Mucosa of stomach (tissue), 1 donor: ENCODE results near the gene NEAT1.

Source experiments
- H3K27me3 ChIP-seq: one replicate; pipeline ENCODE4 v1.7.0; 2013; ENCODE audit warnings: mild to moderate bottlenecking, low read length; ENCODE audit not compliant: control insufficient read depth, insufficient read depth
- H3K36me3 ChIP-seq: one replicate; pipeline ENCODE4 v1.7.0; 2013; ENCODE audit warnings: low read length; ENCODE audit not compliant: control insufficient read depth, insufficient read depth
- H3K4me1 ChIP-seq: one replicate; pipeline ENCODE4 v1.7.0; 2013; ENCODE audit warnings: mild to moderate bottlenecking, low read length; ENCODE audit not compliant: control insufficient read depth, insufficient read depth
- H3K4me3 ChIP-seq: one replicate; pipeline ENCODE4 v1.7.0; 2013; ENCODE audit warnings: low read length
- H3K9ac ChIP-seq: one replicate; pipeline ENCODE4 v1.7.0; 2013; ENCODE audit warnings: mild to moderate bottlenecking, low read length, moderate library complexity
- H3K9me3 ChIP-seq: one replicate; pipeline ENCODE4 v1.7.0; 2013; ENCODE audit warnings: mild to moderate bottlenecking, low read length, moderate library complexity; ENCODE audit not compliant: control insufficient read depth
- donor health status: Pancreatic carcinoma.

The NEAT1 gene

GRCh38 chr11:65422633-65423515, at the start of gene NEAT1:
TSS of gene NEAT1 (plus strand) at chr11:65422798.
- peaks cover 26% of the 10 kb centered on the region for H3K36me3 ChIP-seq
- peaks cover 46% of the 10 kb centered on the region for H3K4me1 ChIP-seq
- no peaks in the 10 kb centered on the region for H3K9me3 ChIP-seq
- peak within 1 kb of the TSS; percentile 100 for H3K9ac ChIP-seq
- H3K4me3 ChIP-seq, result peak within 1 kb of the TSS; percentile 95
- no peaks in the 10 kb centered on the region for H3K27me3 ChIP-seq

DNA sequence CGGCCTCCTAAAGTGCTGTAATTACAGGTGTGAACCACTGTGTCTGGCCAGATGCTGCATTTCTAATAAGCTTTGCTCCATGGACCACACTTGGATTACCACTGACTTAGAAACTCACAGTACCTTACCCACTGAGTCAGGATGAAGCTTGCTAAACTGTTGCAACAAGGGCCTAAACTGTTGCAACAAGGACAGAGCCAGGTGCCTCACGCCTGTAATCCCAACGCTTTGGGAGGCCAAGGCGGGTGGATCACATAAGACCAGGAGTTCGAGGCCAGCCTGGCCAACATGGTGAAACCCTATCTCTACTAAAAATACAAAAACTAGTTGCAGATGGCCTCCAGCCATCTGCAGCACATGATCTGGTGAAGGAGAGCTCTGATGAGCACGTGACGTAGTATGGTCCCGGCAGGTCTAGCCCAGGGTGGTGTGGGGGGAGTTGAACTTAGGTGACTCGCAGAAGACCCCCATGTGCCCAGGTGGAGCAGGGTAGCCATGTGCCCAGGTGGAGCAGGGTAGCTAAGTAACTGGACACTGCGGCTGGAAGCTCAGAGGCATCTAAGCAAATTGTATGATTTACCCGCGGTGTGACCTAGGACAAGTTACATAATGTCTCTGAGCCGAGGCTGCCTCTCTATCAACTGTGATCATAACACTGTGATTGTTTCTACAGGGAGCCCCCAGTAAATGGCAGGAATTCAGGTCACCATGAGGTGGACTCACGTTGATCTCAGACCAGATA, 48.6 kb upstream of the NEAT1 start:
- Histone ChIP-seq H3K27me3 (no peaks in the 10 kb centered on the region), H3K9me3 (no peaks in the 10 kb centered on the region), H3K4me3 (no peak overlapping the region), H3K36me3 (no peaks in the 10 kb centered on the region), H3K9ac (no peak overlapping the region), H3K4me1 (peaks cover 26% of the 10 kb centered on the region)

DNA sequence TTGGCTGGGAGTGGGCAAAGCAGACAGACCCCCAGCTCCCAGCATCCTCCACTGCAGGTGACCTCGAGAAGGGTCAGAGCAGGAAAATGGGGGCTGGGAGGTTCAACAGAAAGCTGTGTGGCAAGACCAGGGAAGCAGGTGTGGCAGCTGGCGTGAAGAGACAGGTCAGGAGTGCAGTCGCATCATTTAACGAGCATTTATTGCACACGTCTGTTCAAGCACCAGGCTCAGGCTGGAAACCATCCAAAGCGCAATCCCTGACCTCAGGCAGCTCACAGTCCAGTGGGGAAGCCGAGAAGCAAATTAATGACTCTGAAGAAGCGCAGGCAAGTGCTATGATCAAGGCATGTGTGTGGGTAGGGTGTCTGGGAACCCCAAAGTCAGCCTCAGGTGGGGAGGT, 47.6 kb upstream of the NEAT1 start:
- Histone ChIP-seq H3K9me3 (no peaks in the 10 kb centered on the region), H3K4me3 (no peak overlapping the region), H3K9ac (no peak overlapping the region), H3K4me1 (peaks cover 23% of the 10 kb centered on the region), H3K36me3 (no peaks in the 10 kb centered on the region), H3K27me3 (no peaks in the 10 kb centered on the region)

GRCh38 chr11:65376138-65376713, 46.4 kb upstream of the NEAT1 start:
- H3K4me1 ChIP-seq, result peaks cover 26% of the 10 kb centered on the region
- no peaks in the 10 kb centered on the region for H3K36me3 ChIP-seq
- H3K4me3 ChIP-seq, result no peak overlapping the region
- no peaks in the 10 kb centered on the region for H3K27me3 ChIP-seq
- no peaks in the 10 kb centered on the region for H3K9me3 ChIP-seq
- H3K9ac ChIP-seq, result no peak overlapping the region

DNA sequence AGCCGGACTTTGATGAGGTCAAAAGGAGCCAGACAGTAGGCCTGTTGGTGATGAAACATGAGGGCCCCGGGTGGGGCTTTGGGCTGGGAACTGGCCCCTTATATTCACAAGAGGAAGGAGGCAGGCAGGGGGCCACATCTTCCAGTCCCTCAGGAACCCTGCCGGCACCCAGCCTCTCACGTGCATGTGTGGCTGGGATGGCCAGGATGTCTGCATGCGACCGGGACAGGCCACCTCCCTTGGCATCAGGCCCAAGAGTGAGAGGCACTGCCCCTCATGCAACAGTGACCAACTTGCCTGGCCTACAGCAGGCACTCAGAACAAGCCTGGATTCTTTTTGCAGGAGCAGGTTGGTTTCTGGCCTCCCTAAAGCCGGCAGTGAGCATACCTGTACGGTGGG, 45.6 kb upstream of the NEAT1 start:
- H3K27me3 ChIP-seq, result no peaks in the 10 kb centered on the region
- no peak overlapping the region for H3K9ac ChIP-seq
- no peaks in the 10 kb centered on the region for H3K36me3 ChIP-seq
- peaks cover 26% of the 10 kb centered on the region for H3K4me1 ChIP-seq
- no peak overlapping the region for H3K4me3 ChIP-seq
- no peaks in the 10 kb centered on the region for H3K9me3 ChIP-seq

- Histone ChIP-seq H3K36me3 (no peaks in the 10 kb centered on the region), H3K9me3 (no peaks in the 10 kb centered on the region), H3K4me1 (peaks cover 29% of the 10 kb centered on the region), H3K9ac (no peak overlapping the region), H3K27me3 (no peaks in the 10 kb centered on the region), H3K4me3 (no peak overlapping the region)
Measured at GRCh38 chr11:65377777-65378176, 44.8 kb upstream of the NEAT1 start.

DNA sequence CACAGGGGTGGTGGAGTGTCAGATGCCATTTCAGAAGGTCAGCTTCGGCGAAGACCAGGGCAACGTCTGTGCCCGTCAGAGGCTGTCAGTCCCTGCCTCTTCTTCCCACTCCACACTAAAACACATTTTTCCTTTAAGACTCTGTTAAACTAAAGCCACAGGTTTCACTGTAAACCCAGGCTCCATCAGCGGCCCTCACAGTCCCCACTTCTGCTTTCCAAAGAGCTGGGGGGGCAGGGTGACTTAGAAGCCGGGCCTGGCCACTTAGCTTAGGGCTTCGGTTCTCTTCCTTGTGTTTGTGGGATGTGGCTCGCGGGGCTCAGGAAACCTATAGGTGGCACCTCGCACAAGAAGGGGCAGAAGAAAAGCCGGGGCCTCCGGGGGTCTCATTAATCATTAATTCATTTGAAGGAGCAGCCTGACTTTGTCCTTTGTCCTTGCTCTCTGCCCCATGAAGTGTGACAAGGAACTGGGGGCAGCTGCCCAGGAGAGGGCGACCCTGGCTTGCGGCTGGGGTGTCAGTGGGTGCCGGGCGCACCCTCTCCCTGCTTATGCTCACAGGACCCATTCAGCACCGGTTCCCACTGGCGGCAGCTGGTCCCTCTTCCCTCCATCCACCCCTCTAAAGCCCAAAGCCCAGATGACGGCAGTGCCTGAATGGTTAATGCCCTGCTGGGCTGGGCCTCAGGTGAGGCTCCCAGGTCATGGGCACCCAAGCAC, 44.2 kb upstream of the NEAT1 start:
- Histone ChIP-seq H3K27me3 (no peaks in the 10 kb centered on the region), H3K4me1 (peaks cover 35% of the 10 kb centered on the region), H3K36me3 (no peaks in the 10 kb centered on the region), H3K9ac (no peak overlapping the region), H3K9me3 (no peaks in the 10 kb centered on the region), H3K4me3 (no peak overlapping the region)

GRCh38 chr11:65378928-65379638, 43.5 kb upstream of the NEAT1 start:
- H3K4me1 ChIP-seq, result peaks cover 36% of the 10 kb centered on the region
- H3K36me3 ChIP-seq, result no peaks in the 10 kb centered on the region
- no peak overlapping the region for H3K9ac ChIP-seq
- H3K27me3 ChIP-seq, result no peaks in the 10 kb centered on the region
- H3K4me3 ChIP-seq, result no peak overlapping the region
- H3K9me3 ChIP-seq, result no peaks in the 10 kb centered on the region

GRCh38 chr11:65379698-65380459, 42.7 kb upstream of the NEAT1 start:
- Histone ChIP-seq H3K9ac (no peak overlapping the region), H3K4me1 (peaks cover 36% of the 10 kb centered on the region)

GRCh38 chr11:65380460-65381119, 42.0 kb upstream of the NEAT1 start:
- no peak overlapping the region for H3K9ac ChIP-seq
- H3K4me3 ChIP-seq, result no peak overlapping the region
- no peaks in the 10 kb centered on the region for H3K9me3 ChIP-seq
- peaks cover 36% of the 10 kb centered on the region for H3K4me1 ChIP-seq
- H3K36me3 ChIP-seq, result no peaks in the 10 kb centered on the region
- no peaks in the 10 kb centered on the region for H3K27me3 ChIP-seq

More at GRCh38 chr11:65379698-65380459, 42.7 kb upstream of the NEAT1 start:
- Histone ChIP-seq H3K9me3 (no peaks in the 10 kb centered on the region), H3K27me3 (no peaks in the 10 kb centered on the region), H3K36me3 (no peaks in the 10 kb centered on the region), H3K4me3 (no peak overlapping the region)
